GM21825 (cell line): ENCODE results near the gene COG7.
"Not testable (repeated sequence)": the region's sequence is repeated elsewhere in the genome, so short reads cannot be mapped to it uniquely, and the experiment has no call there.

ENCODE experiments used
- ATAC-seq: cut with Tn5 transposase; IDR thresholded peaks from one replicate; pipeline ENCODE4 v1.9.1; 2021; ENCODE audit warnings: mild to moderate bottlenecking, moderate library complexity; ENCODE audit not compliant: unreplicated experiment

The COG7 gene

GRCh38 chr16:23476289-23476688 is 23.3 kb upstream of the COG7 start:
- no peak for ATAC-seq

- ATAC-seq = no peak
These were observed 16.8 kb upstream of the COG7 start for GRCh38 chr16:23469814-23470213.

- ATAC-seq = no peak
These were observed 13.3 kb upstream of the COG7 start for GRCh38 chr16:23466162-23466885.

DNA sequence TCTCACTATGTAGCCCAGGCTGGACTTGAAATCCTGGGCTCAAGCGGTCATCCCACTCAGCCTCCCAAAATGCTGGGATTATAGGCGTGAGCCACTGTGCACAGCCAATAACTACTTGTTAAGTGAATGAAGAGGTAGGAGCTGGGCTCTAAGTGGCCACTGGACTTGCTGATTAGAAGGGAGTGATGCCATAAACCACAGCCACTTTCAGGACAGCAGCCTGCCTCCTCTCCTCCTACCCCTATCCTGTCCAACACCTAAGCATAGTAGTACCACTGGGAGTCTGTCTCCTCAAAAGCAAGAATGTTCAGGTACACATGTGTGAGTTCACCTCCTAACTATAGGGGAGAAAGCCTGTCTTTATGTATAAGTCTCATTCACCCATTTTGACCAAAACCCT is 12.2 kb upstream of the COG7 start:
- ATAC-seq = no peak

GRCh38 chr16:23464196-23464595 is 11.2 kb upstream of the COG7 start:
- ATAC-seq = no peak

DNA sequence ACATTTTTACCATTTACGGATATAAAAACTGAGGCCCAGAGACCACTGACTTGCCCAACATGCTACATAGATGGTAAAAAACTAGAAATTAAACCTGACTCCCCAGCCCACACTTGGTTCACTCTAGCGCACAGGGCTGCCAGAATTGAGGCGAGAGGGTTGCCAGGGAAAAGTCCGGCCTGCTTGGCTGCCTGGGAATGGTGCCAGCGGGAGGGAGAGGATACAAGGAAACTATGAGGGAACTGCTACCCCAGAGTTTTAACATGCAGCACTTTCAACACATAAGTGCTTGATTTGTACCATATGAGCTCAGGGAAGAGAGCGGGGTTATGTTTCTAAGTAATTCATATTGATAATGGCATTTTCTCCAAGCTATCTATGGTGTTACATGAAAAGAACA is 10.0 kb upstream of the COG7 start:
- not testable (repeated sequence) for ATAC-seq

GRCh38 chr16:23453338-23454052 is 506 bp upstream of the COG7 start:
- no peak for ATAC-seq

- no peak for ATAC-seq
These were observed 793 bp downstream of the COG7 start for GRCh38 chr16:23452221-23452571.

DNA sequence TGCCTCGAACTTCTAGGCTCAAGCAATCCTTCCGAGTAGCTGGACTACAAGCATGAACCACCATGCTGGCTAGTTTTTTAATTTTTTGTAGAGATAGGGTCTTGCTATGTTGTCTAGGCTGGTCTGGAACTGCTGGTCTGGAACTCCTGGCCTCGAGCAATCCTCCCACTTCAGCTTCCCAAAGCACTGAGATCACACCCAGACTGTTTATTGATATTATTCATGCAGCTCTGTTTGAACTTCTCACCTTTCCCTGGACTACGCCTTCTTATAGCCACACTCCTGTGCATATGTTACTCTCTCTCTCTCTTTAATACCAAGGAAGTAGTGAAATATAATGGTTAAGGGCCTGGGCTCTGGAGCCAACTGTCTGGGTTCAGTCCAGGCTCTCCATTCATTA is 4.6 kb downstream of the COG7 start:
- no peak for ATAC-seq

- not testable (repeated sequence) for ATAC-seq
These were observed 15.4 kb downstream of the COG7 start for GRCh38 chr16:23437542-23437941.

DNA sequence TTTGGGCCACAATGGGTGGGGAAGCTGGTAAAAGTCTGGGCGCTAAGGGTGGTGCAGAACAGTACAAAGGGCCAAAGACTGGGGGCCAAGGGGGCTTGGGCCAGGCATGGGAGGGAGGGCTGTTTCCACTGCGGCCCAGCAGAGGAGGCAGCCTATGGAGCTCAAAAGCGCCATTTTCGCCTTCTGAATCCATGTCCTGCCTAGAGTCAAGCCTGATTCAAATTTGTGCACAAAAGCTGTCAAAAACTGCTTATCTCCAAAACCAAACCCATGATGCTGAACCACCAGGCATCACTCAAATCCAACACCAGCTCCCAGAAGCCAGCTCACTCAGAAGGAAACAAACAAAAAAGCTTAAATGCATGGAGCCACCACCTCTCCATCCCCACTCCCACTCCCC is 16.0 kb downstream of the COG7 start:
- ATAC-seq = no peak

DNA sequence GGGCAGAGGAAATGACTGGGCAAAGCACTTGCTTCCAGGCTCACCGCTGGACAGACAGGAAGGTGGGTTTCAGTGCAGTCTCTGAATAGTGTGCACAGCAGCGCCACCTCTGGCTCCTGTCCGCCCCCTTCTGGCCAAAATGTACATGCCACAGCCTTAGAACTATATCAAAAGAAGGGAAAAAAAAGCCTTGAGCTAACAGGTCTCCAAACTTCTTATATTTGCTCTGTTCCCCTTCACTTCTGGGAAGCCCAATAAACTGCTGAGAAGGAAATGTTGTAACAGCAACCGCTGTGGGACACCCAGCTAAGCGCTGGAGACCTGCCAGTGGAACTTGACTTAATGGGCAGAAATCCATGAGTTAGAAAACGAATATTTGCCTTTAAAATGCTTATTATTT is 17.5 kb downstream of the COG7 start:
- ATAC-seq = no peak

DNA sequence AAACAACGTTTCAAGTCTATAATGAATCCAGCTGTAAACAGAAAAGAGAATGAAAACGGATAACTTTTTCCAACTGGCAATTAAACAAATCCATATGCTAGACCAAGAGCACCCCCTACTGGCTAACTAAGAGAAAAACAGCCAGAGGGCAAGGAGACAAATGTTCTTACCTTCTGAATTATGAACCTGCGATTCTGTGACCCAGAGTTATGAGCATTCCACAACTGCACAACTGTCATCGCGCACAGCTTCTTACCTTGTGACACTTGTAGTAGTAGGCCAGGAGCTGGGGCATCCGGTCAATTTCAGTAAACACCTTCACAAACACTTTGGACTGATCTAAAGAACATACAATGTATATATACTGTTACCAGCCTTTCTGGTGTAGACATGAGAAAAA is 18.6 kb downstream of the COG7 start:
- no peak for ATAC-seq

DNA sequence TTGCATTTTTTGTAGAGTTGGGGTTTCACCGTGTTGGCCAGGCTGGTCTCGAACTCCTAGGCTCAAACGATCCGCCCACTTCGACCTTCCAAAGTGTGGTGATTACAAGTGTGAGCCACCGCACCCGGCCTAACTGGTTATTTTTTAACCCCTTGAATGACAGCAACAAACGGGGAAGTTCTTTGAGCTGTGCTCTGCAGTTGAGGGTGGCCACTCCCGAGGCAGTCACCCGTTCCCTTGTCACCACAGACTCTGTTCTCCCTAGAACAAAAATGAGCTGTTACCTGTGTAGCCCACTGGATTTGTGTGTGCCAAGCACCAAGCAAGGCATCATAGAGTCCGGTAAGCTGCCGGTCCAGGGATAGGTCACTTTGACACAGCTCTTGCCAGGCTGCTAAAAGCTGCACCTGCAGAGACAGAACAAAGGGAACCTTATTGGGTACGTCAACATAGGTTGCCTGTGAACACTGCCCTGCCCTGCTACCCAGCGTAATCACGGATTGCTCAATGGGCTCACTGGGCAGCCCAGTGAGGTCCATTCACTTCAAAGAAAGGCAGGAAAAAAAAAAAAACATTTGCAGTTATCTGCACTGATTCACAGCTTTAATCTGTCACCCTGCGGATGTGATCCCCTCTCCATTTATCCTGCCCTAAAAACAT is 19.6 kb downstream of the COG7 start:
- ATAC-seq = no peak

DNA sequence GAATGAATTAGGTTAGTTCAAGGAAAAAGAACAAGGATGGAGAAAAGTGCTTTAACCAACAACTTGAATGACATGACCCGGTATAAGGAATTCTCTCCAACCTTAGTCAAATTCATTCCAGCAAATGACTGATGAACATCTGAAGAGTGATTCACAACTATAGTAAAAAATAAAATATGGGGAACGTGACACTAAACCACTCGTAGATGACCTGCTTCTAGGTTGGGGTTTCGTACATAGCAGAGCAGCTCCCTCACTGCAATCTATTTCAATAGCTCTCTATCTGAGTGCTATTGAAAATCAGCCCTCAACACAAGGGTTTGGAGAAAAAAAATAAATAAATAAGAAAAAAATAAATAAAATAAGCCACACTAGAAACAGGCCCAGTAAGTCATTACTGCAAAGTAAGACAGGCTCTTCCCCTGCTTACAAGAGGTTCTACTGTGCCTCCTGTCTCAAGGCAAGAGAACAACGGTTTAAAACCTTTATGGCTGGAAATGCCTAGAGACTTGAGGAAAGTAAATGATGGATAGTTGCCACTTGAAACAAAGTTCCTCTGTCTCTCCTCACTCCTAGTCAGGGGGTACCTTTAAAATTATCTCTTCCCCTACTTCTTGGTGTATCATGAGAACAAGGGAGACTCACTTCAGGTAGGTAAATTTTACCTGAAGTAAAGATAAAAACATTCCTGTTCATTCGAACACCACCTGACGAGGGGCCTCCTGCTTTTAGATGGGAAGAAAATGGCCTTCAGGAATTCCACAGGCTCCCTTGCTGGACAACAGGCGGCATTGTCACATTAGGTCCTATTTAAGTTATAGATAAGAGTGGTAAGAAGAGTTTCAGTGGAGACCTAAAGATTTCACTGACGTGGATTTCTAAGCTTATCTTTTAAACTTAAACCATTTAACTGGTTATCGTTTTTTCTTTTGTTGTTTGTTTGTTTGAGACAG is 20.5 kb downstream of the COG7 start:
- no peak for ATAC-seq

DNA sequence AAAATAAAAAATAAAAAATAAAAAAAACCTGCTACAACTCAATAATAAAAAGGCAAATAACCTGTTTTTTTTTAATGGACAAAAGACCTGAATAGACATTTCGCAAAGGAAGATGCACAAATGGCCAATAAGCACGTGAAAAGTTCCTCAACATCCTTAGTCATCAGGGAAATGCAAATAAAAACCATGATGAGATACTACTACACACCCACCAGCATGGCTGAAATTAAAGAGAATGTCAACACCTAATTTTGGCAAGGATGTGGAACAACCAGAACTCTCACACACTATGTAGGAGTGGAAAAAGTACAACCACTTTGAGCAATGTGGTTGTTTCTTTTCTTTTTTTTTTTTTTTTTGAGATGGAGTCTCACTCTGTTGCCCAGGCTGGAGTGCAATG is 24.6 kb downstream of the COG7 start:
- ATAC-seq = no peak

DNA sequence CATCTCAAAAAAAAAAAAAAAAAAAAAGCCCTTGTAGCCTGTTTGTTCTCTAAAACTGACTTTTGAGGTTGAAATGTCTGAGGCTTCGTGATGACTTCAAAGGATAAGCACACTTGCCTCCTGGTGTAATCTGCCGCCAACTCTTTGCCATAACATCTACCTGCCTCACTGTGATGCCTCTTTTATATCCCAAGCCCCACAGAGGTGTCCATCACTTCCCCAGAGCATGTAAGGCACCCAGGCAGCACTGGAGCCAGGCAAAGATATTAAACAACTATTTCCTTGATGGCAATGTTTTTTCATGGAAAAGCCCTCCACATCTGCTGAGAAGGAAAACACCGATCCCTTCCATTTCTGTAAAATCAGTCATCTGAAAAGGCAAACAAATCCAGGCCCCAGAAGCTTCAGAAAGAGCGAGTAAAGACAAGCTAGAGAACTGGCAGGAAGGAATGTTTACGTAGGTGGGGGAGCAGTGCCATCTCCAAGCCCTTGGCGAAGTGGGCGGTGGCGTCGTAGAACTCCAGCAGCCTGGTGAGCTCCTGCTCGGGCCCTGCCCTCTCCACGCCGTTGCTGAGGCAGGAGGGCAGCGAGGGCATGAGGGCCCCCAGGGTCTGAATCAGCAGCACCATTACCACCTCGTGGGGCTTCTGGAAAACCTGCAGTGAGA is 28.6 kb downstream of the COG7 start:
- no peak for ATAC-seq

- no peak for ATAC-seq
These were observed 29.4 kb downstream of the COG7 start for GRCh38 chr16:23423496-23424049.

- ATAC-seq = no peak
These were observed 33.0 kb downstream of the COG7 start for GRCh38 chr16:23420011-23420410.

GRCh38 chr16:23416816-23417215 is 36.2 kb downstream of the COG7 start:
- ATAC-seq = no peak
